Mammary epithelial cell (primary cell): ENCODE measurements around the gene AGR2.

Experiments used
- EZH2 ChIP-seq: IDR thresholded peaks from 2 replicates; pipeline ENCODE4 v1.6.1; 2012; ENCODE audit warnings: low read length, inconsistent platforms, borderline replicate concordance
- TF ChIP-seq, protein P1 (sequence below), 2 donors: IDR thresholded peaks in 1 of 2; conservative IDR thresholded peaks in 1 of 2; 2 replicates each; pipeline ENCODE4 v1.5.1; 2011 to 2012; ENCODE audit warnings: inconsistent platforms in 2 of 2, low read length in 2 of 2, mild to moderate bottlenecking in 2 of 2, control low read depth in 1 of 2, low read depth in 1 of 2; ENCODE audit not compliant: insufficient read depth in 1 of 2; ENCODE audit errors: extremely low read depth in 1 of 2

DNA sequence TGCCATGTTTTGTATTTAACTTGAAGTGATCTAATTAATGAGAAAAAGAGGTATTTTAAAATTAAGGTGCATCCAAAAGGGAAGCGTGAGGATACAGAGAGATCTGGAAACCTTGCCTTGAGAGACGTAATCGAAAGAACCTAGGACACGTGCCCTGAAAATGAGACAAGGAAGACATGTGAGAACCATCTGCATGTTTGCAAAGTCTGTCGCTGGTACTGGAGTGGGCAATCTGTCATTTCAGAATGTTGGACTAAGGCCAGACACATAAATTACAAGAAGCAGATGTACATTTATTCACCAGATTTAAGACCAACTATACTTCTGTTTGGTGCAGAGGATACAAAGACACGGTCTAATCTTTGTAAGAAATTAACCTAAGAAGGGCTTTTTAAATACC is 9.2 kb downstream of the AGR2 start:
- no peak for TF ChIP-seq EZH2
- TF ChIP-seq, protein P1, sequence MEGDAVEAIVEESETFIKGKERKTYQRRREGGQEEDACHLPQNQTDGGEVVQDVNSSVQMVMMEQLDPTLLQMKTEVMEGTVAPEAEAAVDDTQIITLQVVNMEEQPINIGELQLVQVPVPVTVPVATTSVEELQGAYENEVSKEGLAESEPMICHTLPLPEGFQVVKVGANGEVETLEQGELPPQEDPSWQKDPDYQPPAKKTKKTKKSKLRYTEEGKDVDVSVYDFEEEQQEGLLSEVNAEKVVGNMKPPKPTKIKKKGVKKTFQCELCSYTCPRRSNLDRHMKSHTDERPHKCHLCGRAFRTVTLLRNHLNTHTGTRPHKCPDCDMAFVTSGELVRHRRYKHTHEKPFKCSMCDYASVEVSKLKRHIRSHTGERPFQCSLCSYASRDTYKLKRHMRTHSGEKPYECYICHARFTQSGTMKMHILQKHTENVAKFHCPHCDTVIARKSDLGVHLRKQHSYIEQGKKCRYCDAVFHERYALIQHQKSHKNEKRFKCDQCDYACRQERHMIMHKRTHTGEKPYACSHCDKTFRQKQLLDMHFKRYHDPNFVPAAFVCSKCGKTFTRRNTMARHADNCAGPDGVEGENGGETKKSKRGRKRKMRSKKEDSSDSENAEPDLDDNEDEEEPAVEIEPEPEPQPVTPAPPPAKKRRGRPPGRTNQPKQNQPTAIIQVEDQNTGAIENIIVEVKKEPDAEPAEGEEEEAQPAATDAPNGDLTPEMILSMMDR (conservative IDR thresholded peaks at IDR 0.05 in 1 of 2, IDR thresholded peaks at IDR 0.05 in 1 of 2; ENCODE audit: extremely low read depth in 1 of 2, insufficient read depth in 1 of 2, low read depth in 1 of 2, low read length in 2 of 2) = no peak
